Activated T-helper 2 cell treated with anti-CD3 and anti-CD28 coated beads, Interferon-gamma antibody, Interleukin-2, Interleukin-4, amounts not matched to agents 10 μg/mL and 5 μg/mL and 100 μg/mL, durations not matched to agents 14 hours and 24 hours and 36 hours (primary cell): Measurements from ENCODE around the gene HMCN2. TPM values are rescaled to one million over a fixed set of nuclear protein-coding genes. Genes with fewer than 3 reads are reported as not detected.

Source experiments
- DNase-seq: peaks from one replicate; pipeline ENCODE4 v3.0.0; 2021; ENCODE audit warnings: low spot score
- H3K27ac Mint-ChIP-seq: one replicate; pipeline ENCODE4 v1.8.0; 2021; ENCODE audit warnings: mixed read lengths
- H3K27me3 Mint-ChIP-seq: one replicate; pipeline ENCODE4 v1.8.0; 2021; ENCODE audit warnings: low read depth, mixed read lengths
- H3K36me3 Mint-ChIP-seq: one replicate; pipeline ENCODE4 v1.8.0; 2021; ENCODE audit warnings: low read depth, mixed read lengths
- H3K4me1 Mint-ChIP-seq: one replicate; pipeline ENCODE4 v1.8.0; 2021; ENCODE audit warnings: low read depth, mixed read lengths
- H3K4me3 Mint-ChIP-seq: one replicate; pipeline ENCODE4 v1.8.0; 2021; ENCODE audit warnings: low read depth, mild to moderate bottlenecking, moderate library complexity, mixed read lengths
- H3K9me3 Mint-ChIP-seq: one replicate; pipeline ENCODE4 v1.8.0; 2021; ENCODE audit warnings: mixed read lengths
- intact Hi-C: fragments of 100-400 bp; cut with micrococcal nuclease; formaldehyde crosslinking; loops from one replicate; pipeline ENCODE4 v1.15.1; 2023
- total RNA-seq: library from RNA; stranded (reverse); gene quantifications from 2 replicates; pipeline ENCODE4 v1.2.3, GENCODE V29; 2022

HMCN2 gene
- total RNA-seq, 1 donor from 2014 or later, result not detected

- Mint-ChIP-seq H3K27me3 (no peaks in the 10 kb centered on the region), H3K36me3 (no peaks in the 10 kb centered on the region)
- intact Hi-C loops, result no loop called here
Measured at GRCh38 chr9:130347931-130348330, 82.4 kb downstream of the HMCN2 start.

DNA sequence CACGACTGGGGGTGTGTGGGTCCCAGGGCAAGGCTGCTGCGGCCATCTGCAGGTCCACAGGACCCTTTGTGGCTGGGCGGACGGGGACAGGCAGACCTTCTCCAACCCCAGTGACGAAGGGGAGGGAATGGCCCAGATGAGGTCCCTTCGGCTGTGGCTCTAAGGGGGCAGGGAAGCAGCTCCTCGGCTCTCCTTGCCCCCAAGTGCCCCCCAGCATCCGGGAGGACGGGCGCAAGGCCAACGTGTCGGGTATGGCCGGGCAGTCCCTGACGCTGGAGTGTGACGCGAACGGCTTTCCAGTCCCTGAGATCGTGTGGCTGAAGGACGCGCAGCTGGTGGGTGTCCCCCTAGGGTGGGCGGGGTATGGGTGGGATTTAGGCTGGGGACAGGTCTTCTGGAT lies 82.8 kb downstream of the HMCN2 start:
- DNase-seq, result no peak
- no peaks in the 10 kb centered on the region for H3K4me1 Mint-ChIP-seq

More at GRCh38 chr9:130347931-130348330, 82.4 kb downstream of the HMCN2 start:
- Mint-ChIP-seq H3K4me3 (no peak overlapping the region), H3K27ac (no peak overlapping the region), H3K4me1 (no peaks in the 10 kb centered on the region), H3K9me3 (no peaks in the 10 kb centered on the region)
- DNase-seq, result no peak

DNA sequence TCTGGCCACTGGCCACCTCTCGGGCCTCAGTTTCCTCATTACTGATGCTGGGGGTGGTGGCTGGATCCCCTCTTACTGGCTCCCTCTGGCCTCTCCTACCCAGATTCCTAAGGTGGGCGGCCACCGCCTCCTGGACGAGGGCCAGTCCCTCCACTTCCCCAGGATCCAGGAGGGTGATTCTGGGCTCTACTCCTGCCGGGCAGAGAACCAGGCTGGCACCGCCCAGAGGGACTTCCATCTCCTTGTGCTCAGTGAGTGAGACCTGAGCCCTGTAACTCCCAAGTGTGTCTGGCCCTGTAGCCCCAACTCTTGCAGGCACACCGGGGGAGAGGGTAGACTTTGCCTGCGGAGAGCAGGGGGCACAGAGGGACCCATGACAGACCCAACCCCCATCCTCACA lies 83.3 kb downstream of the HMCN2 start:
- no peak for DNase-seq
- intact Hi-C loops, result no loop called here
- no peaks in the 10 kb centered on the region for H3K9me3 Mint-ChIP-seq
- H3K4me3 Mint-ChIP-seq, result no peak overlapping the region
- no peaks in the 10 kb centered on the region for H3K27me3 Mint-ChIP-seq
- H3K4me1 Mint-ChIP-seq, result no peaks in the 10 kb centered on the region
- H3K36me3 Mint-ChIP-seq, result no peaks in the 10 kb centered on the region
- H3K27ac Mint-ChIP-seq, result no peak overlapping the region

More for the DNA sequence above, 82.8 kb downstream of the HMCN2 start:
- no peak overlapping the region for H3K4me3 Mint-ChIP-seq
- no peak overlapping the region for H3K27ac Mint-ChIP-seq
- H3K27me3 Mint-ChIP-seq, result no peaks in the 10 kb centered on the region
- no peaks in the 10 kb centered on the region for H3K36me3 Mint-ChIP-seq
- H3K9me3 Mint-ChIP-seq, result no peaks in the 10 kb centered on the region
- intact Hi-C loops, result no loop called here

DNA sequence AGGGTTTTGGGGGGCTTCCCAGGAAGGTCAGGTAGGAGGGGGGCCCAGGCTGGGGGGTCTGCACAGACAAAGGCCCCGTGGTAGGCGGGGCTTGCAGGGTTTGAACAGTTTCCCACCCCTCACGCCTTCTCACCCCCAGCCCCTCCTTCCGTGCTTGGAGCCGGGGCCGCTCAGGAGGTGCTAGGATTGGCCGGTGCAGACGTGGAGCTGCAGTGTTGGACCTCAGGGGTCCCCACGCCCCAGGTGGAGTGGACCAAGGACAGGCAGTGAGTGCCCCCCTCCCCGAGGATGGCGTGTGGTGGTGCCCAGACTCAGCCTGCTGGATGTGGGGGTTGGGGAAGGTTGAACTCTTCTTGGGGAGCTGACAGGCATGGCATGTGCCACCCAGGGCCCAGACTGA lies 83.8 kb downstream of the HMCN2 start:
- intact Hi-C loops, result no loop called here
- Mint-ChIP-seq H3K4me1 (no peaks in the 10 kb centered on the region), H3K4me3 (no peak overlapping the region), H3K27ac (no peak overlapping the region), H3K36me3 (no peaks in the 10 kb centered on the region), H3K27me3 (no peaks in the 10 kb centered on the region), H3K9me3 (no peaks in the 10 kb centered on the region)
- DNase-seq, result no peak

DNA sequence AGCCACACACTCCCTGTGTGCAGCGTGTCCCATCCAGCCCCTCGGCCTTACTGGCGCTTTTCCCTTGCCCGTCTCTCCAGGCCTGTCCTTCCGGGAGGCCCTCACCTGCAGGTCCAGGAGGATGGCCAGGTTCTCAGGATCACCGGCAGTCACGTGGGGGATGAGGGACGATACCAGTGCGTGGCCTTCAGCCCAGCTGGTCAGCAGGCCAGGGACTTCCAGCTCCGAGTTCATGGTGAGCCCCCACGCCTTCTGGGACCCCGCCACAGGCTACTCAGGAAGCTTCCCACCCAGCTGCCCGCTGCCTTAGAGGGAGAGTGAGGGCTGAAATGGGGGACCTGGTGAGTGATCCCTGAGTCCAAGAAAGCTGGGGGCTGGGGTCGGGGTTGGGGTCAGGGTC lies 85.8 kb downstream of the HMCN2 start:
- H3K9me3 Mint-ChIP-seq, result no peaks in the 10 kb centered on the region
- intact Hi-C loops, result no loop called here
- H3K27ac Mint-ChIP-seq, result no peak overlapping the region
- no peaks in the 10 kb centered on the region for H3K27me3 Mint-ChIP-seq
- no peak overlapping the region for H3K4me3 Mint-ChIP-seq
- no peak for DNase-seq
- H3K4me1 Mint-ChIP-seq, result no peaks in the 10 kb centered on the region
- H3K36me3 Mint-ChIP-seq, result no peaks in the 10 kb centered on the region

- no peak for DNase-seq
- H3K36me3 Mint-ChIP-seq, result no peaks in the 10 kb centered on the region
- H3K4me3 Mint-ChIP-seq, result no peak overlapping the region
- H3K27me3 Mint-ChIP-seq, result no peaks in the 10 kb centered on the region
- no peaks in the 10 kb centered on the region for H3K9me3 Mint-ChIP-seq
- H3K4me1 Mint-ChIP-seq, result no peaks in the 10 kb centered on the region
- intact Hi-C loops, result no loop called here
- H3K27ac Mint-ChIP-seq, result no peak overlapping the region
Measured at GRCh38 chr9:130352081-130352480, 86.5 kb downstream of the HMCN2 start.

DNA sequence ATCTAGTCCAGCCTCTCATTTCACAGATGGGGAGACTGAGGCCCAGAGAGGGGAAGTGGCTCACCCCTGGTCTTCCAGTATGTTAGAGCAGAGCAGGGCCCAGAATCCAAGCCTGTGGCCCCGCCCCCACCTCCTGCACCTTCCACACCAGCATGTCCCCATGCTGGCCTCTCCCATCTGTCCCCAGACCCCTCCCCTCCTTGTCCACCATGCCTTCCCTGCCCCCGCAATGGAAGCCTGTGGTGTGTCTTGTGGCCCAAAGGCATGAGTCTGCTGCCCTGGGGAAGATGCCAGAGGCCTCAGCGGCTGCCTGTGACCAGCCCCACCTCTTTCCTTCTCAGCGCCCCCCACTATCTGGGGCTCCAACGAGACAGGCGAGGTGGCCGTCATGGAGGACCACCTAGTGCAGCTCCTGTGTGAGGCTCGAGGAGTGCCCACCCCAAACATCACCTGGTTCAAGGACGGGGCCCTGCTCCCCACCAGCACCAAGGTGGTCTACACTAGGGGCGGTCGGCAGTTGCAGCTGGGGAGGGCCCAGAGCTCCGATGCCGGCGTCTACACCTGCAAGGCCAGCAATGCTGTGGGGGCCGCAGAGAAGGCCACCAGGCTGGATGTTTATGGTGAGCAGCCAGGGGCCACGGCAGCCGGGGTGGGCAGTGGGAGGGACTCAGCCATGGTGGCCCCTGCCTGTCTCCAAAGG lies 87.2 kb downstream of the HMCN2 start:
- H3K9me3 Mint-ChIP-seq, result no peaks in the 10 kb centered on the region
- no peak overlapping the region for H3K4me3 Mint-ChIP-seq
- H3K27ac Mint-ChIP-seq, result no peak overlapping the region
- DNase-seq, result no peak
- intact Hi-C loops, result no loop called here
- no peaks in the 10 kb centered on the region for H3K36me3 Mint-ChIP-seq
- no peaks in the 10 kb centered on the region for H3K4me1 Mint-ChIP-seq
- no peaks in the 10 kb centered on the region for H3K27me3 Mint-ChIP-seq

DNA sequence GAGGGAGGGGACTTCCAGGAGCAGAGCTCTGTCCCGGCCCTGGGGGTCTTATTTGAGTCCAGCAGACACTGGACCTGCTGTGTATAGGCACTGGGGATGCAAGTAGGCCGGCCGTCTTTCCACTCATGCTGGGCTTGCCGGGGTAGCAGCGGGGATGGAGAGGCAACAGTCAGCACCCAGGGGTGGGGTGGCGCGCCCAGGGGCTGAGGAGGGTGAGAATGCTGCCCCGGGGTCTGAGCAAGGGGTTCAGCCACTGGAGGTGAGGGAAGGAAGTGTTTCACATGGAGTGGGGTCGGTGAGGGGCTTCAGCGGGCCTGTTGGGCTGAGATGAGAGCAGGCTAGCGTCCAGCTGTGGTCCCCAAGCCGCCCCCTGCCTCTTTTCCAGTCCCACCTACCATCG lies 88.8 kb downstream of the HMCN2 start:
- Mint-ChIP-seq H3K27me3 (no peaks in the 10 kb centered on the region), H3K4me1 (no peaks in the 10 kb centered on the region), H3K4me3 (no peak overlapping the region), H3K27ac (no peak overlapping the region), H3K9me3 (no peaks in the 10 kb centered on the region), H3K36me3 (no peaks in the 10 kb centered on the region)
- no peak for DNase-seq
- intact Hi-C loops, result no loop called here

DNA sequence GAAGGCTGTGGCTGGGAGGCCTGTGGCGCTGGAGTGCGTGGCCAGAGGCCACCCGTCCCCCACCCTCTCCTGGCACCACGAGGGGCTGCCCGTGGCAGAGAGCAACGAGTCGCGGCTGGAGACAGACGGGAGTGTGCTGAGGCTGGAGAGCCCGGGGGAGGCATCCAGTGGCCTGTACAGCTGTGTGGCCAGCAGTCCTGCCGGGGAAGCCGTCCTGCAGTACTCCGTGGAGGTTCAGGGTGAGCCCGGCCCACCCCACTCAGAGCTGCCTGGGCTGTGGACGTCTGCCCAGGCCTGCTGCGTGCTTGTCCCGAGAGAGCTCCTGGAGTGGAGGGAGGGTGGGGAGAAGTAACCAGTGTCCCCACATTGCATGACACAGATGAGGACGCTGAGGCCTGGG lies 89.2 kb downstream of the HMCN2 start:
- intact Hi-C loops, result no loop called here
- no peaks in the 10 kb centered on the region for H3K9me3 Mint-ChIP-seq

DNA sequence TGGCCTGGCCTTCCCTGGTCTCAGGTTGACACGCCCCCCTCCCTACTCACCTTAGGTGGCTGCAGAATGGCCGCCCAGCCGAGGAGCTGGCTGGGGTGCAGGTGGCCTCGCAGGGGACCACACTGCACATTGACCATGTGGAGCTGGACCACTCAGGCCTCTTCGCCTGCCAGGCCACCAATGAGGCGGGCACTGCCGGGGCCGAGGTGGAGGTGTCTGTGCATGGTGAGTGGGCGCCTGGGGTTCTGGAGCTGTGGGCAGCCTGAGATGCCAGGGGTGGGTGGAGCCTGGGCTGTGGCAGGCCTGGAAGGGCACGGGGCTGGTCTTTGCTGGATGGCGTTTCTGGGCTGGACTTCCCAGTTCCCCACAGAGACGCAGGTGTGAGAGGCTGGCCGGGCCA lies 90.5 kb downstream of the HMCN2 start:
- intact Hi-C loops, result no loop called here
- no peaks in the 10 kb centered on the region for H3K36me3 Mint-ChIP-seq
- no peaks in the 10 kb centered on the region for H3K4me1 Mint-ChIP-seq
- no peak for DNase-seq
- no peaks in the 10 kb centered on the region for H3K9me3 Mint-ChIP-seq
- no peak overlapping the region for H3K4me3 Mint-ChIP-seq
- no peak overlapping the region for H3K27ac Mint-ChIP-seq
- H3K27me3 Mint-ChIP-seq, result no peaks in the 10 kb centered on the region

More for the DNA sequence above, 89.2 kb downstream of the HMCN2 start:
- H3K36me3 Mint-ChIP-seq, result no peaks in the 10 kb centered on the region
- no peak overlapping the region for H3K4me3 Mint-ChIP-seq
- H3K27me3 Mint-ChIP-seq, result no peaks in the 10 kb centered on the region
- H3K4me1 Mint-ChIP-seq, result no peaks in the 10 kb centered on the region
- no peak for DNase-seq
- H3K27ac Mint-ChIP-seq, result no peak overlapping the region

- Mint-ChIP-seq H3K36me3 (no peaks in the 10 kb centered on the region), H3K4me3 (no peak overlapping the region), H3K4me1 (no peaks in the 10 kb centered on the region), H3K27me3 (no peaks in the 10 kb centered on the region), H3K27ac (no peak overlapping the region), H3K9me3 (no peaks in the 10 kb centered on the region)
- DNase-seq, result no peak
- intact Hi-C loops, result no loop called here
Measured at GRCh38 chr9:130356877-130357584, 91.5 kb downstream of the HMCN2 start.

DNA sequence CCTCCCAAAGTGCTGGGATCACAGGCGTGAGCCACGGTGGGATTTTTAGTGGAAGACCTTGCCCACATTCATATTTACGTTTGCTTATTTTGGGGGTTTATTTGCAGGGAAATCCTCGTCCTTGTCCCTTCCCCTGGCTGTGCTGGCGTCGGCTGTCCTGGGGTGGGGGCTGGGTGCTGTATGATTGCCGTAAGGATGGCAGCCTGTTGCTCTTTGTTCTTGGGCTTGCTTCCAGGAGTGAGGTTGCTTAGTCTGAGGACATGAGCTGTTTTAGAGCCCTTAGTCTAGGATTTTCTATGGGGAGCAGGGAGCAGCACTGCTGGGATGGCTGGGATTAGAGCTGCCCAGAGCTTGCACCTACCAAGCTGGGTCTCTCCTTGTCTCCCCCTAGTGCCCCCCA lies 93.4 kb downstream of the HMCN2 start:
- Mint-ChIP-seq H3K4me3 (no peak overlapping the region), H3K4me1 (no peaks in the 10 kb centered on the region), H3K36me3 (no peaks in the 10 kb centered on the region), H3K27me3 (no peaks in the 10 kb centered on the region), H3K27ac (no peak overlapping the region), H3K9me3 (no peaks in the 10 kb centered on the region)
- intact Hi-C loops, result no loop called here
- DNase-seq, result no peak

DNA sequence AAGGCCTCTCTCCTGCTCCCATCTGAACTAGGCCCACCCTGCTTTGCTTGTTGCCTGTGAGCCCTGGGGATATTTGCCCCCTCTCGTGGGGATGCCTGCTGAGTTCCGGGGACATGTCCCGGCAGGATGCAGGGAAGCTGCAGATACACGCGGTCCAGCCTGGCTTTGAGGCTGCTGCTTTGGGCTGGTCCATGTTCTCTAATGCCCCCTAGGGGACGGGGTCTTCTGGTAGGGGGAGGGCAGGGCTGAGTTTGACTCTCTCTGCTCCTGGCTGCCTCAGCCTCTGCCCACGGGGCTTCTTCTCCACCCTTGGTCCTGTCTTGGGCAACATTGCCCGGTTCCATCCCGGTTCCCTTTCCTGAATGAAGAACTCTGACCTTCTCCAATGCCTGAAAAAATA lies 94.3 kb downstream of the HMCN2 start:
- no peak overlapping the region for H3K27ac Mint-ChIP-seq
- no peaks in the 10 kb centered on the region for H3K36me3 Mint-ChIP-seq
- no peaks in the 10 kb centered on the region for H3K4me1 Mint-ChIP-seq
- DNase-seq, result no peak
- H3K4me3 Mint-ChIP-seq, result no peak overlapping the region
- H3K27me3 Mint-ChIP-seq, result no peaks in the 10 kb centered on the region
- intact Hi-C loops, result no loop called here
- no peaks in the 10 kb centered on the region for H3K9me3 Mint-ChIP-seq
